GM12892 (cell line): ENCODE results near the gene ANKS1B.

ENCODE experiments used
- POLR2A ChIP-seq: IDR thresholded peaks from 2 replicates; pipeline ENCODE4 v1.6.1; 2011; ENCODE audit warnings: low read depth, low read length, control low read depth
- POLR2AphosphoS5 ChIP-seq: IDR thresholded peaks from 2 replicates; pipeline ENCODE4 v1.6.1; 2011; ENCODE audit warnings: low read depth, low read length, control low read depth

- no peak for TF ChIP-seq POLR2A
- TF ChIP-seq POLR2AphosphoS5, result no peak
These were observed 674.9 kb downstream of the ANKS1B start for GRCh38 chr12:99309812-99310211.
